Measurements from ENCODE around the gene FOXB1. TPM values are rescaled to one million over a fixed set of nuclear protein-coding genes. Genes with fewer than 3 reads are reported as not detected.
A peak's percentile ranks its signal among the peaks of the same experiment; 100 is the strongest.

Gene FOXB1
- total and polyA plus RNA-seq, 9 of the 15 experiments (the other 6 are each of a cell fraction or from before 2014, with no cell fraction given) = not detected

GRCh38 chr15:60021589-60022378, 17.7 kb downstream of the FOXB1 start (continued):
- TF ChIP-seq ZNF407 (IDR thresholded peaks at IDR 0.05; ENCODE audit: low read depth) = no peak
- TF ChIP-seq COPS2 (conservative IDR thresholded peaks at IDR 0.05) = no peak
- TF ChIP-seq LEF1 (IDR thresholded peaks at IDR 0.05) = no peak
- 0 out of 2 replicates have a peak, but pooled peaks have one; percentile 31 for TF ChIP-seq ZNF518B (CRISPR knock-in tag; IDR thresholded peaks at IDR 0.05)
- TF ChIP-seq ZNF143 (CRISPR knock-in tag; IDR thresholded peaks at IDR 0.05) = no peak
- no peak for TF ChIP-seq MCM2 (IDR thresholded peaks at IDR 0.05; ENCODE audit: low read depth)
- TF ChIP-seq ATF6 (CRISPR knock-in tag; IDR thresholded peaks at IDR 0.05) = no peak
- TF ChIP-seq HIVEP1 (CRISPR knock-in tag; IDR thresholded peaks at IDR 0.05) = peak; percentile 99
- TF ChIP-seq CBFB (CRISPR knock-in tag; IDR thresholded peaks at IDR 0.05) = no peak
- TF ChIP-seq JUN (IDR thresholded peaks at IDR 0.05; ENCODE audit: borderline replicate concordance, low read depth, low read length) = no peak
- TF ChIP-seq JUN (CRISPR knock-in tag; IDR thresholded peaks at IDR 0.05; ENCODE audit: borderline replicate concordance) = no peak
- peak; percentile 92 for TF ChIP-seq ZNF75A (CRISPR knock-in tag; IDR thresholded peaks at IDR 0.05)
- TF ChIP-seq PCBP1 (IDR thresholded peaks at IDR 0.05; ENCODE audit: low read depth, low read length, poor library complexity, severe bottlenecking) = no peak
- TF ChIP-seq ZNF121 (CRISPR knock-in tag; conservative IDR thresholded peaks at IDR 0.05) = no peak
- TF ChIP-seq SMARCB1 (IDR thresholded peaks at IDR 0.05; ENCODE audit: insufficient read length, low read depth) = no peak
